Mammary epithelial cell (primary cell): ENCODE measurements around the gene ZNF664.

ENCODE experiments used
- CTCF ChIP-seq, 2 donors: IDR thresholded peaks in 1 of 2; conservative IDR thresholded peaks in 1 of 2; 2 replicates each; pipeline ENCODE4 v1.5.1; 2011 to 2012; ENCODE audit warnings: inconsistent platforms in 2 of 2, low read length in 2 of 2, mild to moderate bottlenecking in 2 of 2, control low read depth in 1 of 2, low read depth in 1 of 2; ENCODE audit not compliant: insufficient read depth in 1 of 2; ENCODE audit errors: extremely low read depth in 1 of 2
- EZH2 ChIP-seq: IDR thresholded peaks from 2 replicates; pipeline ENCODE4 v1.6.1; 2012; ENCODE audit warnings: low read length, inconsistent platforms, borderline replicate concordance

- TF ChIP-seq CTCF (conservative IDR thresholded peaks at IDR 0.05 in 1 of 2, IDR thresholded peaks at IDR 0.05 in 1 of 2; ENCODE audit: extremely low read depth in 1 of 2, insufficient read depth in 1 of 2, low read depth in 1 of 2, low read length in 2 of 2) (no peak), EZH2 (no peak)
Measured at GRCh38 chr12:123937707-123938591, 35.1 kb upstream of the ZNF664 start.
